LNCAP (cell line): ENCODE data around the gene TNS3.

Source experiments
- CTCF ChIP-seq: fragments of 450-650 bp; IDR thresholded peaks from 2 replicates; pipeline ENCODE4 v1.5.1; 2017; ENCODE audit warnings: mild to moderate bottlenecking

TNS3 gene

DNA sequence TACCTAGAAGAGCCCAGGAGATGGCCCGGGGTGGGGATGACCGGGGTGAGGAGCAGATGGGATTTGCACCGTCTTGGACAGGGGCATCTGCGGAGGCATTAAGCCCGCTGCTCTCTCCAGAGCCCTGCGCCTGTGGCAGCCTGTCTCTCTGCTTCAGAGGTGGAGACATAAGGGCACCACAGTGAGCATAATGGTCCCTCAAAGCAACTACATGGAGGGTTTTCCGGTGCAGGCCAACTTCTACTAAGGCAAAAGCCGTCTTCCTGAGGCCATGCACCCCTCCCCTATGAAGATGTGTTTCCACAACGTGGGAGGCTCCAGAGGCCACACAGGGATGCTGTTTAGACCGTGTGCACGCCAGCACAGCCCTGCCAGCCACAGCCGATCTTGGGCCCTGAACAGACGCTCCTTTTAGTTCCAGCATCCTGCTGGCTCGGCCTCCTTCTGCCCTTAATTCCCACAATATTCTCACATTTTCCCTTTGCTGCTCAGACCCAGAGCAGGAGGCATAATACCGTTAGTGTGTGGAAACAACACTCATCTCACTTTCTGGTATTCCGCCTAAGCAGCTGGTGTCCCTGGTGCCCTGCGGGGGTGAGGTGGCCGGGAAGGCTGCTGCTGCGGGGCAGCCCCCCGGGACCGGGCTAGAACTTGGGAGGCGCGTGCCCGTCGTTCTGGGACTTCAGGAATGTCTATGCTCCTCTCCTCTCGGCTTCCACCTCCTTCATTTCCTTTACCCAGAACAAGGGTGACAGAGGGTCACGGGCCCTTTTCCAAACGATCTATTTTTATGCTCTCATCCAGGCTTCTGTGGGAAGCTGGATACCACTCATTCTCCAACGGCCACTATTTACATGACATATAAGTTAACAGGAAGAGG, 266.9 kb downstream of the TNS3 start:
- TF ChIP-seq CTCF = no peak

DNA sequence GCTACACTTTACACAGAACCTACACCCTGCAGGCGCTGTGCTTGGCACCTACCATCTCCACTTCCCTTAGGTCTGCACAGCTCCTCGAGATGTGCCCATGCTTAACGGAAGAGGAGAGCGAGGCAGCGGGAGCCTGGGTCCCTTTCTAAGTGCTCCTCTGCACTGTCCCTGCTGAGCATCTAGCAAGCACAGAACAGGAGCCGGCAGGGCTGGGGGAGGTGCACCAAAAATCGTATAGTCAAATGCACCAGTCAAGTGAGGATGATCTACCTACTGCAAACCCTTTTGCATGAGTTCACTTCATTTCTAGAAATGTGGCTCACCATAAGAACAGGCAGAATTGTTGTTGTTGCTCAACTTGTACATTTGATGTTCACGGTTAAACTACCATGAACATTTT, 267.7 kb downstream of the TNS3 start:
- TF ChIP-seq CTCF = no peak

GRCh38 chr7:47313564-47313963, 268.3 kb downstream of the TNS3 start:
- no peak for TF ChIP-seq CTCF

- TF ChIP-seq CTCF = no peak
Observed at GRCh38 chr7:47311891-47312290, 270.0 kb downstream of the TNS3 start.

GRCh38 chr7:47310020-47310419, 271.9 kb downstream of the TNS3 start:
- no peak for TF ChIP-seq CTCF

GRCh38 chr7:47308808-47309207, 273.1 kb downstream of the TNS3 start:
- no peak for TF ChIP-seq CTCF

- no peak for TF ChIP-seq CTCF
Observed at GRCh38 chr7:47307311-47307710, 274.6 kb downstream of the TNS3 start.
